NOMO-1 treated with DMSO at 0.1 percent for 48 hours (cell line): ENCODE data around the gene DGCR2.
"Not testable (repeated sequence)": the region's sequence is repeated elsewhere in the genome, so short reads cannot be mapped to it uniquely, and the experiment has no call there.

Experiments used
- DNase-seq: peaks from one replicate; lab custom pipeline; 2025; ENCODE audit not compliant: unreplicated experiment; lab: John Stamatoyannopoulos, UW

Gene DGCR2

GRCh38 chr22:19012308-19012986 is 109.8 kb downstream of the DGCR2 start:
- no peak for DNase-seq

- DNase-seq, result not testable (repeated sequence)
Measured at GRCh38 chr22:19011611-19012010, 110.6 kb downstream of the DGCR2 start.

- DNase-seq, result no peak
Measured at GRCh38 chr22:19011075-19011474, 111.1 kb downstream of the DGCR2 start.

DNA sequence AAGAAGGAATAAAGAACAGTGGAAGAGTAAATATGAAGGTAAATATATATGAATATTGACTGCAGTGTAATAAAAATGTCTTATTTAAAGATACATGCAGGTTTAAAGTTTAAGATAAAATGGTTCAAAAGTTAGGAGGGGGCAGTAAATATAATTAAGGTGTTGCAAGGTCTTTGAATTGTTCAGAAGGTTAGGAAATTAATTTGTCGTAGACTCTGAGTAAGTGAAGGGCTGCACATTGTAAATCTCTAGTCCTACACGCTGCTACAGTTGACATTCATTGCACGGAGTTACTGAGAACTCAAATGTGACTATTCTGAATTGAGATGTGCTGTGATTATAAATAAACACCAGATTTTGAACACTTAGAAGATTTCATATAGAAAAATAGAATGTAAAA is 116.3 kb downstream of the DGCR2 start:
- peak; percentile 69 for DNase-seq

DNA sequence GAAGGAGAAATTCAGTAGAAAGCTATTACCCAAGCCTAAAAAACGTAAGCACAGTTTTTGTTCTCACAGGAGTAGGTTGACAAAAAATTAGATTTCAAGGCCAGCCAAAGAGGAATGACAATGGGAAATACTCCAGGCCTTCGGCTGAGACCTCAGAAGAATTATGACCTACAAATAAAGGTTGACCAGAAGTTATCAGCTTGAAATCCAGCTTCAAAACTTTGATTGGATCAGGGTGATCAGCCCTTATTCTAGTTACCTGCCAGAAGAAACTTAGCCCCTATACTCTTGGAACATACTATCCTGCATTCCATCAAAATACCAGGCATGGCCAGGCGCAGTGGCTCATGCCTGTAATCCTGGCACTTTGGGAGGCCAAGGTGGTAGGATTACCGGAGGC is 117.7 kb downstream of the DGCR2 start:
- DNase-seq, result no peak

DNA sequence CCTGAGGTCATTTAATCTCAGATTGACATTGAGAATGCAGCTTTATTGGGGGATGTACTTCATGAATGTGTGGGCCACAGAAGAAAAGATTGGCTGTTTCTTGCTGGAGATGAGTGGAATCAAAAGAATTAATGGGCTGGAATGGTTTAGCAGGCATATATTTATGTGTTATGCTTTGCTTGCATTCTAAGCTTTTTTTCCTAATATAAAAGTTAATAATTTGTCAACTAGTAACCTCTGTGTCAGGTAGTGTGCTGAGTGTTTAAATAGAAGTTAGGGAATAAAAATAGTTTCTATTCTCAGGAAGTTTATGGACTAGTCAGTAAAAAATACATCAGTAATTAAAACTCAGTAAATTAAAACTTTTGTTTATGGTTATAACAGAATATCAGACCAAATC is 118.7 kb downstream of the DGCR2 start:
- DNase-seq, result no peak

- DNase-seq, result peak; percentile 29
Measured at GRCh38 chr22:19002684-19003038, 119.6 kb downstream of the DGCR2 start.

GRCh38 chr22:19001204-19001603 is 121.0 kb downstream of the DGCR2 start:
- no peak for DNase-seq

- not testable (repeated sequence) for DNase-seq
Measured at GRCh38 chr22:19000106-19000505, 122.1 kb downstream of the DGCR2 start.

DNA sequence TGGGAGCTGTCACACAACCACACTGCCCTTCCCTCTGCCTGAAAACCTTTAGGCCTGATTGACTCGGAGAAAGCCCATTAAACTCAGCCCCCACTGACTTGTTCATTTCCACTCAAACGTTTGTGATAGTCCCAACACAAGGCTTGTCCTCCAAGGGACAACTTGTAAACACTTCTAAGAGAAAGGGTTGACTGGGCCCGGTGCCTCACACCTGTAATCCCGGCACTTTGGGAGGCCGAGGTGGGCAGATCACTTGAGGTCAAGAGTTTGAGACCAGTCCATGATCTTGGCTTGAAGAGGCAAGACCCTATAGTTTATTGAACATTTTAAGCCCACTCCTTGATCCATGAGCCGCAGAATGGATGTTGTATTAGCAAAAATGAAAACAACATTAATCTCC is 122.8 kb downstream of the DGCR2 start:
- no peak for DNase-seq

DNA sequence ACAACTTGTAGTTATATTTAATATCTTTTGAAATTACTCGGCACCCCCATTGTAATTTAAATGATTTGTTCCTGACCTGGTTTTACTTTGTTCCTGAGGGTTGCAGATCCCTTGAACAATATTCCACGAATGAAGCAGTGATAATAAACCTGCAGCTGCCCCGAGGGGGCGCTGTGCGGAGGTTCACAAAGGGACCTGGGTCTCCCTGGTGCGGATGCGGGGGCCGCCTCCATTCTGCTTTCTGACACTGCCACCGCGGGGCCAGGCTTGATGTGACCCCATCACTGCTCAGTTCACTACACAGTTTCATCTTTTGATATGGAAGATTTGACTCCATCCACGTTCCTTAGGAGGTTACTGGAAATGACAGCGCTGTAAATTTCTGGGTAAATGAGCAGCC is 123.2 kb downstream of the DGCR2 start:
- DNase-seq, result no peak

DNA sequence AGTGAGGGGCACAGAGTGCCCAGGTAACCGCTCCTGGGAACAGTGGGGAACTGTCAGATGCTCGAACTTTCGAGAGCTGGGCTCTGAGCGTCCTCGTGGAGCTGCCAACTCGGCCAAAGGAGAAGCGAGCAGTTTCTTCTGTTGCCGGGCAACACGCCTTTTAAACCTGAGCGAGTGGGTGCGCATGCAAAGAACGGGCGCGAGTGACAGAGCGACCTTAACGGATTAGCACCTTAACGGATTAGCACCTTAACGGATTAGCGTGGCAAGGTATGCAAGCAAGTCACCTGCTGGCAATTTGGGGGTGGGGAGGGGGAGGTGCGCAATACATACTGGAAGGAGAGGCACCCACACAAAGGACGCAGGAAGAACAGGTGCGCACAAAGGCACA is 124.3 kb downstream of the DGCR2 start:
- DNase-seq, result no peak

DNA sequence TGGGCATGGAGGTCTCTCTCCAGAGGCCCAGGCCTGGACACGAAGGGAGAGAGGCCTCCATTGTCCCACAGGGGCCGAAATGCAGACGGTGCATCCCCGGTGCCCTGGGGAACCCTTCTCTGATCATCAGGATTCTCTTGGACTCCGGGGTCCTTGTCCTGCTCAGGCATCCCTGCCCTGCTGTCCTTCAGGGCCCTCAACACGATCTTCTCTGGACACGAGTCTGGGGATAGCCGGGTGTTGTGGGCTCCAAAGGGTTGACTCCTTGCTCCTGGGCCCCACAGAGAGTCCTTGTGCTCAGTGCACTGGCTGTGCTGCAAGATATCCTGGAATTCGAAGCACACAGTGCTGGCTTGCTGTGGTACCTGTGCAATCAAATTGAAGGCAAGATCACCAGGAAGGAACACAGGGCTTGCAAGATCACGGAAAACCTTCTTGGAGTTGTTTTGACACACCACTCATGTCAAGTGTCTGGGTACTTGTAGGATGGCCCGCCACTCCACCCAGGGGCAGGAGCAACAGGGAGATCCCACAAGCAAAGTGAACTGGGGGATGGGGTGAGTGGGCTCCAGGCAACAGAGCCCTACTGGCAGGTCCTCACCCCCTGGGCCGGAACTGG is 124.8 kb downstream of the DGCR2 start:
- no peak for DNase-seq

DNA sequence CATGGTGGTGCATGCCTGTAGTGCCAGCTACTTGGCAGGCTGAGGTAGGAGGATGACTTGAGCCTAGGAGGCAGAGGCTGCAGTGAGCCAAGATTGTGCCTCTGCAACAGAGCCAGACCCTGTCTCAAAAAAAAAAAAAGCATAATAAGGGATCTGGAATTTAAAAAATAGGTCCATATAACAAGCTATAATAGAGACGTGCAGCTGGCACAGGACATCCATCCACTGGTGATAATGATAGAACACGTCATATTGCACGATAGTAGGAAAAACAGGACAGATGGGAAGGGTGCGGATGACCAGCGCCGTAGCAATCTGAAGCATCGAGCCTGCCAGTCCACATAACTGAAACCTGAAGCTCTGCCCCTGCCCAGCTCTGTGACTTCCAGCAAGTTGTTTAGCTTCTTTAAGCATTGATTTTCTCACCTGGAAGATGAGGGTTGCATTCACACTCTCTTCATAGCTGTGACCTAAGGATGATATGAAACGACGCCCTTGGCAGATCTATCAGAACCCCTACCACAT is 125.8 kb downstream of the DGCR2 start:
- DNase-seq, result no peak

- no peak for DNase-seq
Measured at GRCh38 chr22:18995327-18995711, 126.9 kb downstream of the DGCR2 start.

DNA sequence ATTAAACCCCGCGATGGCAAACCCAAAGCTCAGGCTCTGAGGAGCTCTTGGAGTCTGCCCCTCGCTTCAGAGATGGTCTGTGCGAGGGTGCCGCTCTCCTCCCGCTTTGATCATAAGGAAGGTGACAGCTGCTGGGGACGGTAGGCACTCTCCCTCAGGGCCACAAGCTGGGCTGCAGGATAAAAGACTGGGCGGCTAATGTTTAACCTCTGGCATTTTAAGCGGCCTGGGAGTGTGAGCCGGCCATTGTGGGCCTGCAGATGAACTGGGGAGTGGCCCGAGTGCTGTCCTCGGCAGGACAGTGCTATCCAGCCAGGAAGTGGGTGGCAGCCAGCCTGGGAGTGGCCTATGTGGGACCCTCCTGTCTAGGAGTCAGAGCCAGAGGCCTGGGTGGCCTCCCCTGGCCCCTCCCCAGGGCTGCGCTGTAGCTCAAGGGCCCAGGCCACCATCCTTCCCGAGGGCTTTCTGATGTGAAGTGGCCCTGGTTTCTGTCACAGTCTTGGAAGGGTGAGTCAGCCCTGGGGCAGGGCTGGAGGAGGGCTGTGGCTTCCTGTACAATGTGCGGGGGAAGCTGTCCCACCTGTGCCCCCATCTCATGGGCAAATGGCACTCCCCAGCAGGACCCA is 127.4 kb downstream of the DGCR2 start:
- no peak for DNase-seq

- DNase-seq, result no peak
Measured at GRCh38 chr22:18994056-18994455, 128.2 kb downstream of the DGCR2 start.

- DNase-seq, result no peak
Measured at GRCh38 chr22:18992543-18993198, 129.5 kb downstream of the DGCR2 start.

DNA sequence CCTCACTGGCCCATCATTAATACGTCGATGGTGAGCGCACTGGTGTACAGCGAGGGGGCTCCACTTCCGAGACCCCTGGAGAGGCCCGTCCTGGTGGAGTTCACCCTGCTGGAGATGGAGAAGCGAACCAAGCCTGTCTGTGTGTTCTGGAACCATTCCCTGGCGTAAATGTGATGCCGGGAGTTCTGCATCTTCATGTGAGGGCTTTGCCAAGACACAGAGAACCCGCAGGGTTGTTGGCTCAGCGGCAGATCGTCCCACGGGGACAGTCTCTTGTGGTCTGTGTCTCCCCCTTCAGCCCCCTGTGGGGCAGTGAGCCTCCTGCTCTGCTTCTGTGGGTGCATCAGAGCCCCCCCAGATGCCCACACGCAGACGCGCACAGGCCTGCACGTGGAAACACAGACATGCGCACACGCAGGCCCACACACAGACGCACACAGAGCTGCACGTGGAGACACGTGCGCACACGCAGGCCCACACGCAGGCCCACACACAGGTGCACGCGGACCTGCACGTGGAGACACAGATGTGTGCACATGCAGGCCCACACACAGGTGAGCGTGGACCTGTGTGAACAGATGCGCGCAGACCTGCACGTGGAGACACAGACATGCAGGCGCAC is 130.3 kb downstream of the DGCR2 start:
- no peak for DNase-seq

GRCh38 chr22:18991138-18991432 is 131.1 kb downstream of the DGCR2 start:
- no peak for DNase-seq

GRCh38 chr22:18990355-18991137 is 131.7 kb downstream of the DGCR2 start:
- DNase-seq, result no peak
